HG03575 (cell line): ENCODE results near the gene PCDHGA3.
"Not testable (repeated sequence)": the region's sequence is repeated elsewhere in the genome, so short reads cannot be mapped to it uniquely, and the experiment has no call there.

Experiments used
- ATAC-seq: cut with Tn5 transposase; IDR thresholded peaks from one replicate; pipeline ENCODE4 v1.9.1; 2021; ENCODE audit not compliant: unreplicated experiment, insufficient number of reproducible peaks, low FRiP score; ENCODE audit errors: extremely low read depth

Gene PCDHGA3

DNA sequence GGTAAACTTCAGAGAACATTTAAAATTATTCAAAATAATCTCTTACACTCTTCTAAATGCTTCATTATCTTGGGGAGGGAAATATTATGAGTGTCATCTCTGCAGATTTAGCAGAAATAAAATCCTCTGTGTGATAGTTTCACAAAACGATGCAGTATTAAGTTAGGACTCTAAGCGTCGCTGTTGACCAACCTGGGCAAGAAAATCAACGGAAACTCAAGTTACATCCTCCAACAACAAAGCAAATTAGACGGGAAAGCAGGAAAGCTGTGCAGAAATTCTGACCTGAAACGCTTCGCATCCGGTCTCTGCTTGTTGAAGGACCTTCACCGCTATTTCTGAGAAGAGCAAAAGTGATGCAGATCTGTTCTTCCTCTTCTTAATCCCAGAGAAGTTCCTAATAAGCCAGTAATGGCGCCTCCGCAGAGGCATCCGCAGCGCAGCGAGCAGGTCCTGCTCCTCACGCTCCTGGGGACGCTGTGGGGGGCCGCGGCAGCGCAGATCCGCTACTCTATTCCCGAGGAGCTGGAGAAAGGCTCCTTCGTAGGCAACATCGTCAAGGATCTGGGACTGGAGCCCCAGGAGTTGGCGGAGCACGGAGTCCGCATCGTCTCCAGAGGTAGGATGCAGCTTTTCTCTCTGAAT, 30.2 kb downstream of the PCDHGA3 start, which contains the start of gene PCDHGA6:
Gene PCDHGA6 (plus strand): TSS at position 219 of the 645 bp plus-strand sequence. CDS start 193 bp downstream, at position 412.
- no peak for ATAC-seq

GRCh38 chr5:141374627-141375026, 31.0 kb downstream of the PCDHGA3 start:
- ATAC-seq: no peak

DNA sequence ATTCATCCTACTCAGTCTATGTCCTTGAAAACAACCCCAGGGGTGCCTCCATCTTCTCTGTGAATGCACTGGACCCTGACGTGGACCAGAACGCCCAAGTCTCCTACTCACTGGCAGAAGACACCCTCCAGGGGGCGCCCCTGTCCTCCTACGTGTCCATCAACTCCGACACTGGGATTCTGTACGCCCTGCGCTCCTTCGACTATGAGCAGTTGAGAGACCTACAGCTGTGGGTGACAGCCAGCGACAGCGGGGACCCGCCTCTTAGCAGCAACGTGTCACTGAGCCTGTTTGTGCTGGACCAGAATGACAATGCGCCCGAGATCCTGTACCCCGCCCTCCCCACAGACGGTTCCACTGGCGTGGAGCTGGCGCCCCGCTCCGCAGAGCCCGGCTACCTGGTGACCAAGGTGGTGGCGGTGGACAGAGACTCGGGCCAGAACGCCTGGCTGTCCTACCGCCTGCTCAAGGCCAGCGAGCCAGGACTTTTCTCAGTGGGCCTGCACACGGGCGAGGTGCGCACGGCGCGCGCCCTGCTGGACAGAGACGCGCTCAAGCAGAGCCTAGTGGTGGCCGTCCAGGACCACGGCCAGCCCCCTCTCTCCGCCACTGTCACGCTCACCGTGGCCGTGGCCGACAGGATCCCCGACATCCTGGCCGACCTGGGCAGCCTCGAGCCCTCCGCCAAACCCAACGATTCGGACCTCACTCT, 32.0 kb downstream of the PCDHGA3 start:
- not testable (repeated sequence) for ATAC-seq

GRCh38 chr5:141382469-141383294, 39.1 kb downstream of the PCDHGA3 start, which contains the start of gene PCDHGA7:
Gene PCDHGA7 (plus strand): TSS chr5:141382742. CDS start chr5:141382900, 158 bp downstream.
- ATAC-seq: no peak

DNA sequence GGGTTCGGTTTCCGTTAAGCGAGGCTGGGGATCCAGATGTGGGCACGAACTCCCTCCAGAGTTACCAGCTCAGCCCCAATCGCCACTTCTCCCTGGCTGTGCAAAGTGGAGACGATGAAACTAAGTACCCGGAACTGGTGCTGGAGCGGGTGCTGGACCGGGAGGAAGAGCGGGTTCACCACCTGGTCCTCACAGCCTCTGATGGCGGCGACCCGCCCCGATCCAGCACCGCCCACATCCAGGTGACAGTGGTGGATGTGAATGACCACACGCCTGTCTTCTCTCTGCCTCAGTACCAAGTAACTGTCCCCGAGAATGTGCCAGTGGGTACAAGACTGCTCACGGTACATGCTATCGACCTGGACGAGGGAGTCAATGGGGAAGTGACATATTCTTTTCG, 39.7 kb downstream of the PCDHGA3 start:
- no peak for ATAC-seq

GRCh38 chr5:141384471-141385267, 41.0 kb downstream of the PCDHGA3 start:
- no peak for ATAC-seq

- ATAC-seq: not testable (repeated sequence)
Measured at GRCh38 chr5:141387557-141388311, 44.1 kb downstream of the PCDHGA3 start, which contains the start of gene PCDHGB4. Gene PCDHGB4 (plus strand): TSS chr5:141387698. CDS start chr5:141387885, 187 bp downstream.

- ATAC-seq: no peak
Measured at GRCh38 chr5:141388661-141389060, 45.0 kb downstream of the PCDHGA3 start.

- ATAC-seq: no peak
Measured at GRCh38 chr5:141389153-141390042, 45.8 kb downstream of the PCDHGA3 start.

GRCh38 chr5:141392429-141393198, 49.0 kb downstream of the PCDHGA3 start, which contains the start of gene PCDHGA8:
Gene PCDHGA8 (plus strand): TSS chr5:141392633. CDS start chr5:141392814, 181 bp downstream.
- ATAC-seq: no peak

DNA sequence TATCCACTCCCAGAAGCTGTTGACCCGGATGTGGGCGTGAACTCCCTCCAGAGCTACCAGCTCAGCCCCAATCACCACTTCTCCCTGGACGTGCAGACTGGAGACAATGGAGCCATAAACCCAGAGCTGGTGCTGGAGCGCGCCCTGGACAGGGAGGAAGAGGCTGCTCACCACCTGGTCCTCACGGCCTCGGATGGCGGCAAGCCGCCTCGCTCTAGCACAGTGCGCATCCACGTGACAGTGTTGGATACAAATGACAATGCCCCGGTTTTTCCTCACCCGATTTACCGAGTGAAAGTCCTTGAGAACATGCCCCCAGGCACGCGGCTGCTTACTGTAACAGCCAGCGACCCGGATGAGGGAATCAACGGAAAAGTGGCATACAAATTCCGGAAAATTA, 49.6 kb downstream of the PCDHGA3 start:
- ATAC-seq: no peak

GRCh38 chr5:141394401-141395187, 51.0 kb downstream of the PCDHGA3 start:
- not testable (repeated sequence) for ATAC-seq
